IMR-90 (cell line): ENCODE results near the gene PDIA2.

Experiments used
- BHLHE40 ChIP-seq: fragments of 150-350 bp; IDR thresholded peaks from 2 replicates; pipeline ENCODE4 v1.6.1; 2016; ENCODE audit warnings: mild to moderate bottlenecking, low read depth, low read length
- CEBPB ChIP-seq: IDR thresholded peaks from 2 replicates; pipeline ENCODE4 v1.6.1; 2012; ENCODE audit warnings: low read depth, low read length, improper control_type of control experiment
- MAFK ChIP-seq: IDR thresholded peaks from 2 replicates; pipeline ENCODE4 v1.6.1; 2012; ENCODE audit warnings: low read depth, low read length, improper control_type of control experiment
- MAZ ChIP-seq: IDR thresholded peaks from 2 replicates; pipeline ENCODE4 v1.6.1; 2012; ENCODE audit warnings: low read depth, mild to moderate bottlenecking, low read length, improper control_type of control experiment, moderate library complexity, borderline replicate concordance
- MXI1 ChIP-seq: IDR thresholded peaks from 2 replicates; pipeline ENCODE4 v1.6.1; 2012; ENCODE audit warnings: low read depth, mild to moderate bottlenecking, low read length, moderate library complexity, borderline replicate concordance
- POLR2A ChIP-seq: IDR thresholded peaks from 2 replicates; pipeline ENCODE4 v1.6.1; 2012; ENCODE audit warnings: mild to moderate bottlenecking, low read depth, low read length
- RAD21 ChIP-seq: IDR thresholded peaks from 2 replicates; pipeline ENCODE4 v1.6.1; 2012; ENCODE audit warnings: low read length, improper control_type of control experiment
- RFX5 ChIP-seq: IDR thresholded peaks from 2 replicates; pipeline ENCODE4 v1.8.0; 2012; ENCODE audit warnings: low read depth, mild to moderate bottlenecking, low read length, moderate library complexity
- SMC3 ChIP-seq: fragments of 150-350 bp; IDR thresholded peaks from 2 replicates; pipeline ENCODE4 v1.6.1; 2016; ENCODE audit warnings: low read depth, mild to moderate bottlenecking, antibody characterized with exemption, low read length, moderate library complexity
- TF ChIP-seq, protein P1 (sequence below): conservative IDR thresholded peaks from 2 replicates; pipeline ENCODE4 v1.5.1; 2012; ENCODE audit warnings: mild to moderate bottlenecking, low read depth, low read length, improper control_type of control experiment
- TF ChIP-seq, protein P2 (sequence below): fragments of 150-350 bp; IDR thresholded peaks from 2 replicates; pipeline ENCODE4 v1.6.1; 2017; ENCODE audit warnings: mild to moderate bottlenecking, antibody characterized with exemption, low read length, low read depth
- TF ChIP-seq, protein P3 (sequence below): fragments of 150-350 bp; IDR thresholded peaks from 2 replicates; pipeline ENCODE4 v1.6.1; 2016; ENCODE audit warnings: low read depth, mild to moderate bottlenecking, low read length, moderate library complexity, borderline replicate concordance

DNA sequence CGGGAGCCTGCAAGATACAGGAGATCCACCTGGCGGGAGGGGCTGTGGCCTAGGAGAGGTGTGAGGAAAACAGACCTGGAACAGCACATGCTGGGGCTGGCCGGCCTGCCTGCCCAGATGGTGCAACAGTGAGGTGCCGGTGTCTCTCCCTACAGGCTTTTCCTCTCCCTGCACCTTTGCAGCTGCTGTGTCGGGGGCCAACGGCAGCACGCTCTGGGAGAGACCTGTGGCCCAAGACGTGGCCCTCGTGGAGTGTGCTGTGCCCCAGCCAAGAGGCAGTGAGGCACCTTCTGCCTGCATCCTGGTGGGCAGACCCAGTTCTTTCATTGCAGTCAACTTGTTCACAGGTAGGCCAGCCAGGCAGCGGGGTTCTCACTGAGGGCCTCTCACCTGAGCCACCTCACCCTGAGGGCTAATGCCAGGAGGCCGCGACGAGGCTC, 23.1 kb upstream of the PDIA2 start:
- TF ChIP-seq, protein P1, sequence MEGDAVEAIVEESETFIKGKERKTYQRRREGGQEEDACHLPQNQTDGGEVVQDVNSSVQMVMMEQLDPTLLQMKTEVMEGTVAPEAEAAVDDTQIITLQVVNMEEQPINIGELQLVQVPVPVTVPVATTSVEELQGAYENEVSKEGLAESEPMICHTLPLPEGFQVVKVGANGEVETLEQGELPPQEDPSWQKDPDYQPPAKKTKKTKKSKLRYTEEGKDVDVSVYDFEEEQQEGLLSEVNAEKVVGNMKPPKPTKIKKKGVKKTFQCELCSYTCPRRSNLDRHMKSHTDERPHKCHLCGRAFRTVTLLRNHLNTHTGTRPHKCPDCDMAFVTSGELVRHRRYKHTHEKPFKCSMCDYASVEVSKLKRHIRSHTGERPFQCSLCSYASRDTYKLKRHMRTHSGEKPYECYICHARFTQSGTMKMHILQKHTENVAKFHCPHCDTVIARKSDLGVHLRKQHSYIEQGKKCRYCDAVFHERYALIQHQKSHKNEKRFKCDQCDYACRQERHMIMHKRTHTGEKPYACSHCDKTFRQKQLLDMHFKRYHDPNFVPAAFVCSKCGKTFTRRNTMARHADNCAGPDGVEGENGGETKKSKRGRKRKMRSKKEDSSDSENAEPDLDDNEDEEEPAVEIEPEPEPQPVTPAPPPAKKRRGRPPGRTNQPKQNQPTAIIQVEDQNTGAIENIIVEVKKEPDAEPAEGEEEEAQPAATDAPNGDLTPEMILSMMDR, result no peak
- TF ChIP-seq RAD21 (no peak), CEBPB (no peak), POLR2A (no peak), MXI1 (no peak), MAZ (no peak), BHLHE40 (no peak), RFX5 (no peak), SMC3 (no peak), MAFK (no peak)
- TF ChIP-seq, protein P2, sequence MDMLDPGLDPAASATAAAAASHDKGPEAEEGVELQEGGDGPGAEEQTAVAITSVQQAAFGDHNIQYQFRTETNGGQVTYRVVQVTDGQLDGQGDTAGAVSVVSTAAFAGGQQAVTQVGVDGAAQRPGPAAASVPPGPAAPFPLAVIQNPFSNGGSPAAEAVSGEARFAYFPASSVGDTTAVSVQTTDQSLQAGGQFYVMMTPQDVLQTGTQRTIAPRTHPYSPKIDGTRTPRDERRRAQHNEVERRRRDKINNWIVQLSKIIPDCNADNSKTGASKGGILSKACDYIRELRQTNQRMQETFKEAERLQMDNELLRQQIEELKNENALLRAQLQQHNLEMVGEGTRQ, result no peak
- TF ChIP-seq, protein P3, sequence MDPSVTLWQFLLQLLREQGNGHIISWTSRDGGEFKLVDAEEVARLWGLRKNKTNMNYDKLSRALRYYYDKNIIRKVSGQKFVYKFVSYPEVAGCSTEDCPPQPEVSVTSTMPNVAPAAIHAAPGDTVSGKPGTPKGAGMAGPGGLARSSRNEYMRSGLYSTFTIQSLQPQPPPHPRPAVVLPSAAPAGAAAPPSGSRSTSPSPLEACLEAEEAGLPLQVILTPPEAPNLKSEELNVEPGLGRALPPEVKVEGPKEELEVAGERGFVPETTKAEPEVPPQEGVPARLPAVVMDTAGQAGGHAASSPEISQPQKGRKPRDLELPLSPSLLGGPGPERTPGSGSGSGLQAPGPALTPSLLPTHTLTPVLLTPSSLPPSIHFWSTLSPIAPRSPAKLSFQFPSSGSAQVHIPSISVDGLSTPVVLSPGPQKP, result no peak
